Measurements from ENCODE around the gene SYT17. TPM values are rescaled to one million over a fixed set of nuclear protein-coding genes. Genes with fewer than 3 reads are reported as not detected.

SYT17 gene
- polyA plus RNA-seq, 1 donor, result 12.2 TPM

- DNase-seq, result no peak
Measured at GRCh38 chr16:19301931-19302330, 133.9 kb downstream of the SYT17 start.

- DNase-seq, result no peak
Measured at GRCh38 chr16:19304750-19305149, 136.7 kb downstream of the SYT17 start.

DNA sequence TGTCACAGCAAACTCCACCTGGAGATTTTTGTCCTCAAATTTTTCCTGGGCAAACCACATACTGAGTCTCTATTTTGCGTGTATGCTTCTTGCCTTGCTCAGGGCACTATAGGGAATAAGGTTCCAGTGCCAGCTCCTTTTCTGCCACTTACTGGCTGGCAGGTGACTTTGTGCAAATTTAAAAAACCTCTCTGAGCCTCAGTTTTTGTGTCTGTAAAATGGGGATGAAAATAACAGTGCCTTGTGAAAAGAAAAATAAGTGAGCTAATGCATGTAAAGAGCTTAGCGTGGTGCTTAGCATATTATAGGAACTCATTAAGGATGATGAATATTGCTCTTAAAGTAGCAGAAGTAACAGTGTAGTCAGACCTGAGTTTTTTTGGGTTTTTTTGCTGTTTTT is 137.4 kb downstream of the SYT17 start:
- no peak for DNase-seq

- no peak for DNase-seq
Measured at GRCh38 chr16:19307587-19308241, 139.7 kb downstream of the SYT17 start.

DNA sequence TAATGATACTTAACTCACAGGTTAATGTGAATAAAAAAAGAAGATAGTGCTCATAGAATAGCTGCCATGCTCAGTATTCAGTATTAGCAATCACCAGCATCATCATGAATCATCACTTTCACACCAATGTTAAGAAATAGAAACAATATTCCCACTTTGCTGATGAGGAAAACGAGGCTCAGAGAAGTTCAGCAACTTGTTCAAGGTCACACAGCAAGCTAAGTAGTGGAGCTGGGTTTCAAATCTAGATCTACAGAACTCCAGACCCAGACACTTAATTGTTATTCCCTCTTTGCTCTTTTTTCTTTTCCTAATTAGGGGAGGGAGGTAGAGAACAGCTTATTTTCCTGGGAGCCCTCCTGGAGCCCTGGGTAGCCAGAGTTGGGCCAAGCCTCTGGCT is 140.4 kb downstream of the SYT17 start:
- no peak for DNase-seq

DNA sequence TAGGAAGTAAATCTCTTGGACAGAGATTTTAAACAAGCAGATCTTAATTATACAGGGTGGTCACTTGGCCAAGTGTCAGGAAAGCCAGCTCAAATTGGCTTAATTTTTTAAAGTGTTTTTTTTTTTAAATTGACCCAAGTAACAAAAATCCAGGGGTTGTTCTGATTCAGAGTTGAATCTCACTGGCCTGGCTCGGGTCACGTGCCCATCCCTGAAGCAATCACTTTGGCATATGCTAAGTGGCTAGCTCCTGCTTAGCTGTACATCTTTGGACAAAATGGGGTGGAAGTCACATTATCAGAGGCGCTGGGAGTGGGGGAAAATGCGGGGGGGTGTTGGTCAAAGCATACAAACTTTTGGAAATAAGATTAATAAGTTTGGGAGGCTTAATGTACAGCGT is 141.1 kb downstream of the SYT17 start:
- no peak for DNase-seq

GRCh38 chr16:19314718-19315425 is 146.8 kb downstream of the SYT17 start:
- no peak for DNase-seq

DNA sequence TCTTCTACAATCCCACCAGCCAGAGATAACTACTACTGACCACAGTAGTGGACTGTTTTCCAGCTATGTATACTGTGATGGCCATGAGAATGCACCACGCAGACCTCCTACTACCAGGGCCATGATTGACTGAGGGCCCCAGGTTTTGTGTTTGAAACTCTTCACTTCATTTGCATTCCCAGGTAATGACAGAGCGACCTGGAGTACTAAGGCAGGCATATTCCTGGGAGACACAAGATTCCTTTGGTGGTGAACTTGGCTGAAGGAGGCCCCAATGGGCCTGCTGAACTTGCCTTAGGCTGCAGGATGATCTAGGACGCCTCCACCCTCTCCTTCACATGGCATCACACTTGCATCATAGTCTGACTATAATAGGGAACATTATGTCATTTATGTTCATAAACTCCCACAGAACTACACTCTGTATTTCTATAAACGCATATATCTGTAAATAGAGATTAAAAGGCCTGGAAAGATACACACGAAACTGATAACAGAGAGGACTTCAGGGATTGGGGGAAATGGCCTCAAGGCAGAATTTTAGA is 147.9 kb downstream of the SYT17 start:
- DNase-seq, result no peak

GRCh38 chr16:19316846-19317245 is 148.8 kb downstream of the SYT17 start:
- no peak for DNase-seq

Other genes starting within 250 kb of the SYT17 start
- gene SMG1, start 241.8 kb upstream of the SYT17 start, polyA plus RNA-seq (ENCODE audit: insufficient read length), result 86.3 TPM
- 2.0 TPM for gene TMC7, start 184.3 kb upstream of the SYT17 start, polyA plus RNA-seq (ENCODE audit: insufficient read length)
- 36.3 TPM for gene COQ7, start 100.6 kb upstream of the SYT17 start, polyA plus RNA-seq (ENCODE audit: insufficient read length)
- 15.9 TPM for gene ITPRIPL2, start 54.3 kb upstream of the SYT17 start, polyA plus RNA-seq (ENCODE audit: insufficient read length)
- 0.05 TPM for gene CLEC19A, start 117.5 kb downstream of the SYT17 start, polyA plus RNA-seq (ENCODE audit: insufficient read length)
- gene TMC5, start 249.6 kb downstream of the SYT17 start, polyA plus RNA-seq (ENCODE audit: insufficient read length), result 0.37 TPM